ENCODE measurements around the gene ABHD17B. TPM values are rescaled to one million over a fixed set of nuclear protein-coding genes. Genes with fewer than 3 reads are reported as not detected.

Gene ABHD17B
- total RNA-seq, 1 donor from 2014 or later, result 12.0 TPM

- Histone ChIP-seq H3K9me3 (no peaks in the 10 kb centered on the region), H3K4me1 (peaks cover 53% of the 10 kb centered on the region), H3K27ac (no peak overlapping the region), H3K36me3 (no peaks in the 10 kb centered on the region), H3K27me3 (no peaks in the 10 kb centered on the region), H3K4me3 (no peak overlapping the region)
- TF ChIP-seq POLR2AphosphoS5 (IDR thresholded peaks at IDR 0.05; ENCODE audit: insufficient read depth in 1 of 2, low read depth in 1 of 2) (no peak), POLR2A (IDR thresholded peaks at IDR 0.05) (no peak), CTCF (IDR thresholded peaks at IDR 0.05) (no peak)
- DNase-seq (ENCODE audit: extremely low spot score in 2 of 2), result no peak
- intact Hi-C loops (cut with DNase I), result no loop called here
These were observed 13.4 kb downstream of the ABHD17B start for GRCh38 chr9:71897577-71897976.

GRCh38 chr9:71896761-71897160, 14.2 kb downstream of the ABHD17B start:
- intact Hi-C loops (cut with DNase I), result no loop called here
- TF ChIP-seq POLR2A (IDR thresholded peaks at IDR 0.05) (no peak), POLR2AphosphoS5 (IDR thresholded peaks at IDR 0.05; ENCODE audit: insufficient read depth in 1 of 2, low read depth in 1 of 2) (no peak), CTCF (IDR thresholded peaks at IDR 0.05) (no peak)
- Histone ChIP-seq H3K4me3 (no peak overlapping the region), H3K9me3 (no peaks in the 10 kb centered on the region), H3K27ac (no peak overlapping the region), H3K27me3 (no peaks in the 10 kb centered on the region), H3K4me1 (peaks cover 53% of the 10 kb centered on the region), H3K36me3 (no peaks in the 10 kb centered on the region)
- DNase-seq (ENCODE audit: extremely low spot score in 2 of 2), result no peak

GRCh38 chr9:71895955-71896354, 15.0 kb downstream of the ABHD17B start:
- no peak for DNase-seq (ENCODE audit: extremely low spot score in 2 of 2)
- no peak overlapping the region for H3K4me3 ChIP-seq
- no peaks in the 10 kb centered on the region for H3K9me3 ChIP-seq
- H3K4me1 ChIP-seq, result peaks cover 53% of the 10 kb centered on the region
- H3K27ac ChIP-seq, result no peak overlapping the region
- no peaks in the 10 kb centered on the region for H3K27me3 ChIP-seq
- TF ChIP-seq POLR2A (IDR thresholded peaks at IDR 0.05) (no peak), POLR2AphosphoS5 (IDR thresholded peaks at IDR 0.05; ENCODE audit: insufficient read depth in 1 of 2, low read depth in 1 of 2) (no peak), CTCF (IDR thresholded peaks at IDR 0.05) (no peak)
- intact Hi-C loops (cut with DNase I), result no loop called here
- H3K36me3 ChIP-seq, result no peaks in the 10 kb centered on the region

- no peak overlapping the region for H3K27ac ChIP-seq
- no peaks in the 10 kb centered on the region for H3K27me3 ChIP-seq
- H3K9me3 ChIP-seq, result no peaks in the 10 kb centered on the region
- no peaks in the 10 kb centered on the region for H3K36me3 ChIP-seq
- no peak overlapping the region for H3K4me3 ChIP-seq
- peaks cover 55% of the 10 kb centered on the region for H3K4me1 ChIP-seq
- intact Hi-C loops (cut with DNase I), result no loop called here
- no peak for TF ChIP-seq POLR2AphosphoS5 (IDR thresholded peaks at IDR 0.05; ENCODE audit: insufficient read depth in 1 of 2, low read depth in 1 of 2)
- no peak for TF ChIP-seq POLR2A (IDR thresholded peaks at IDR 0.05)
- TF ChIP-seq CTCF (IDR thresholded peaks at IDR 0.05), result no peak
- no peak for DNase-seq (ENCODE audit: extremely low spot score in 2 of 2)
These were observed 15.9 kb downstream of the ABHD17B start for GRCh38 chr9:71895117-71895516.

- intact Hi-C loops (cut with DNase I), result no loop called here
- TF ChIP-seq POLR2A (IDR thresholded peaks at IDR 0.05), result no peak
- no peak for TF ChIP-seq CTCF (IDR thresholded peaks at IDR 0.05)
- no peak for TF ChIP-seq POLR2AphosphoS5 (IDR thresholded peaks at IDR 0.05; ENCODE audit: insufficient read depth in 1 of 2, low read depth in 1 of 2)
- Histone ChIP-seq H3K4me3 (no peak overlapping the region), H3K4me1 (peaks cover 39% of the 10 kb centered on the region), H3K27ac (no peak overlapping the region), H3K9me3 (no peaks in the 10 kb centered on the region), H3K36me3 (no peaks in the 10 kb centered on the region), H3K27me3 (no peaks in the 10 kb centered on the region)
- no peak for DNase-seq (ENCODE audit: extremely low spot score in 2 of 2)
These were observed 19.3 kb downstream of the ABHD17B start for GRCh38 chr9:71891557-71892189.
